ENCODE measurements around the gene PGM5.
"Not testable (repeated sequence)": the region's sequence is repeated elsewhere in the genome, so short reads cannot be mapped to it uniquely, and the experiment has no call there.

Gene PGM5

DNA sequence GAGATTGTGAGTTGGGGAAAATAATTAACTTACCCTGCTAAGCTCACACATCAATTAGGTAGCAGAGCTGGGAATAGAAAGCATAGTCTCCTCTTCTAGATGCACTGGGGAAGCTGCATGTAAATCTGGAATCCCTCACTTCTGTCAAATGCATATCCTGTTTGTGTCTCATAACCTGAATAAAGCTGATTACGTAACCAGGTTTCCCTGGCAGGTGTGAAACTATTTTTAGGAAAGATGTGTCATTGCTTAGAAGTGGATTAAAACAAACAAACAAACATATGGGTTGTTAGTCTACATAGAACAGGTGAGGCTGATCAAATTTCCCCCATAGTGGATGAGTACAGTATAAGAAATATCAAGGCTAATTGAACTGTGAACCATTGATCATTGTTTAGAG lies 27.5 kb downstream of the PGM5 start:
- not testable (repeated sequence) for DNase-seq

DNA sequence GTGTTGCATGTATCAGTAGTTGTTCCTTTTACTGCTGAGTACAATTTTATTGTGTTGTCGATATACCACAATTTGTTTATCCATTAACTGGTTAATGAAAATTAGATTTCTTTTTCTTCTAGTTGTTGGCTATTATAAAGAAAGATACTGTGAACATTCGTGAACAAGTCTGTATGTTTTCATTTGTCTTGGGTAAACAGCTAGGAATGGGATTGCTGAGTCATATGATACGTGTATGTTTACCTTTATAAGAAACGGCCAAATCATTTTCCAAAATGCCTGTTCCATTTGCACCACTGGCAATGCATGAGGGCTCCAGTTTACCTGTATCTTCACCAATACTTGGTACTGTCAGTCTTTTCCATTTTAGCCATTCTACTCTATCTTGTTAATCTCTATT lies 33.1 kb downstream of the PGM5 start:
- not testable (repeated sequence) for DNase-seq

DNA sequence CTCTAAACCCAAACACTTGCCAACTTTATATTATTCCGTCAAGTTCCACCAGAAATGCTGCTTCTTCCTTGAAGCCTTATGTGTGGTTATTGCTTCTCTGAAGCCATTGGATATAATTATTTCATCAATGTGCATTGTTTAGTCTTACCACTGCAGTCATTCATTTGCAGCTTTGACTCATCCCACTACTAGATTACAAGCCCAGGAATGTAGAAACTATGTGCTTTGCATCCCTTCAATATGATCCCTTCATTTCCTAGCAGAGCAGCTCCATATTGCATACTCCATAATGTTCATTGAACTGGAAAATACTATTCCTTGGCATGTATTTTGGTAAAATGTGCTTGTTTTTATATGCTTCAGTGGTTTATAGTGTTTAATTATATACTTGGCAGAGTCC lies 34.3 kb downstream of the PGM5 start:
- DNase-seq = not testable (repeated sequence)

DNA sequence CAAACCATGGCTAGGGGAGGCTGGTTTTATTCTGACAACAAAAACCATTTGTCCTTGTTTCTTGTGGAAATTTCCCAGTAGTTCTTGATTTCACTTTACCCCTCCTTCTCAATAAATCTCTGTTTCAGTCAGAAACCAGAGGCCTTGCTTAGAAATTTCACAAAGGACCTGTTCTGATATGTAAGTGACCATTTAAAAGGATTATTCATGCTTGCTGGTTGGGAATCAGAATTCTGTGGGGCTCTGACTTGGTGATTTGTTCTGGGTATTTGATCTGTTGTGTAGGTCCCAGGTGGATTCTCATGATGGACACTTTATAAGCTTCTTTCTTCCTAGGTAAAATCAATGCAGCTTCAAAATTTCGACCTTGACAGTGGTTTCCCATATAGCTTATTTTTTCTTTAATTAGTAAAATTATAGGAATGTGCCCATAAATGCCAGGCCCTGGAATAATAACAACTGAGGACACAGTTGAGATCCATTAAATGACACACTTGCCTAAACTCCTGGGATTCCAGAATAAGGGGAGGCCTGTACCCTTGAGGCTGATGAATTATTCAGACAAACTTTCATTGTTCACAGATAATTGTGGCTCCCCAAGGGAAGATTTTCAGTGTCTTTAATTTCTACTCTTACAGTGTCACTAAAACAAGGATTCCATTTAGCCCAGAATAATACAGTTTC lies 40.1 kb downstream of the PGM5 start:
- DNase-seq = not testable (repeated sequence)

DNA sequence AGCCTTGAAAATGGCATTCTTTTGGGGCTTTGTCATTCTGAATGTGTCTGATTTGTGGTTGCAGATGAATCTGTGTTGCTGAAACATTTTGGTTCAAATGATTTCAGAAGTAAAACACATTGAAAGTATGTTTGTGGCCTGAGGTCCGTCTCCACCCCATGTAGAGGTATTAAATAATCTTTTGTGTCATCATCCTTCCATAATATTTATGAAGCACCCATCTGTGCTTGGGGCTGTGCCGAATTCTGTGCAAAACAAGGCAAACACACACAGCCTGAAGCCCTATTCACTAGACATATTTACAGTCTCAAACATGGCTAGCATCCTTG lies 40.6 kb downstream of the PGM5 start:
- DNase-seq = not testable (repeated sequence)

DNA sequence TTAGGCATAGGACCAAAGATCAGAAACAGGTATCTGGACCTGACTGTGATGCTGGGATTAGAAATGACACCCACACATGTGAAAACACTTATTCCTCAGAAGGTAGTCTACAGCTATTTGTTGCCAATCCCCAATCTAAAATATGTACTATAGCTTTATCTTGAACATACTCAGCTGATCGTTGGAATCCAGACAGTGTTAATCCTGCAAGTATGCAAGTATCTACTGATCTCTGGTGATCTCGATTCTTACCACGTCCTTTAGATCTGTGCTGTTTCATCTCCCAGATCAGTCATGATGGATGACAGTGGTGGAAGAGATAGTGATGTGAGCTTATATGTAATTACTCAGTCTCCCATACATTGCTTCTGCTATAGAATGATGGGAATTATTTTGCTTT lies 41.4 kb downstream of the PGM5 start:
- not testable (repeated sequence) for DNase-seq

DNA sequence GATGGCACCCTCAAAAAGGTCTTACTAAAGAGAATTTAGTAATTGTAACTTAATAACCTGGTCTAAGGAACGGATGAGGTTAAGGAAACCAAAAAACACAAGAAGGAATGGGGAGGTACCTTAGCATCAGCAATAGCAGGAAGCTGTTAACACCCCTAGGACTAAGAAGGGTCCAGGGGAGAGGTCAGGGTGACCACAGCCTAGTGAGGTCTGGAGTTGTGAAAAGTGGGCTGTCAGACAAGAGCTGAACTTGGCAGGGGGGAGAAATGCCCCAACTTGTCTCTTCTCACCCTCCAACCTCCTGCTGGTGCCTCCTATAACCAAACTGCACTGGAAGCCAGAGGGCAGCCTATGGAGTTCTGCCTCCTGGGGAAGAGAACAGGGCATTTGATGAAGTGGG lies 41.9 kb downstream of the PGM5 start:
- DNase-seq = not testable (repeated sequence)

DNA sequence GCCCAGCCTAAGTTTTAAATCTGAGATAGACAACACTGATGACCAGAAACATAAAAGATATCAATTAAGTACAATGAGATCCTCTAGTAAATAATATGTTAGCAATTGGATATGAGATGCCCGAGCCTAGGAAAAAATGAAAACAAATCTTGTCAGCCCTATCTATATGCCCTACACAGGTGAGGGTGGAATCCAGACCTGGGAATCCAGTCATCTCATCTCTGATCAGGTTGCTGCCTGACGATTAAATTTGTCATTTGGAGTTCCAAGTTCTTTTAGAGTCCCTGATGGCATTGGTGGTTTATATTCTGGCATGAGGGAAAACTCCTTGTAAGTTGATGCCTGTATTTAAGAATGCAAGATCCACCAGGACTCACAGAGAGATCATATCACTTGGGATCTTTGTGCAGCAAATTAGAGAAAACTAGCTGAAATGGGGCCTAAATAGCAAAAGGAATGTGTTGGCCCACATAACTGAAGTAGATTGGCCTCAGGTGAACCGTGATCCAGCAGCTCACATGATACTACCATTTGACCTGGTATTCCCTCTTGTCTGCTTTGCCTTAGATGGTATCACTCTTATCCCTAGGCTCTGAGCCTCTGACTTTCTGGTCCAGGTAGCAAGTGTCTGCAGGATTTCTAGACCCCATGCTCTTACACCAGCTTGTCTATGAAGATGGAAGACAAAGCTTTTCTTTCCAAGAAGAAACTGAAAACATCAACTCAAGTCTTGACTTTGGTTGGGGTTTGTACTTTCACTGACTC lies 48.2 kb downstream of the PGM5 start:
- DNase-seq = not testable (repeated sequence)

DNA sequence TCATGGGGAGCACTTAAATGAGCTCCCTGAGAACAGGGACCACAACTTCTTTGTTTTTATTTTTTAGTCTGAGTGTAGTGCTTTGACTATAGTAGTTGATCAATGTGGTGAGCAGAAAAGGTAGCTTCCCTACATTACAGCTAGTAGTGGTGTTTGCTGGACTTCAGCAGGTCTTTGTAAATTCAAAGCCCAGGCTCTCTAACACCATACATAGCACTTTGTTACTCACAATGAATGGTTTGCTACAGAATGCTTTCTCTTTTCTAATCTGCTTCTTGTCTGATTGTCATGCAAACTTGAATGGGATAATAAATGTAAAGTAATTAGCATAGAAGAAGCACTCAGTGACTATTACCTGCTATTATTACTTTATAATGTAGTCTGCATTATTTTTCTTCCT lies 55.5 kb downstream of the PGM5 start:
- DNase-seq = not testable (repeated sequence)

DNA sequence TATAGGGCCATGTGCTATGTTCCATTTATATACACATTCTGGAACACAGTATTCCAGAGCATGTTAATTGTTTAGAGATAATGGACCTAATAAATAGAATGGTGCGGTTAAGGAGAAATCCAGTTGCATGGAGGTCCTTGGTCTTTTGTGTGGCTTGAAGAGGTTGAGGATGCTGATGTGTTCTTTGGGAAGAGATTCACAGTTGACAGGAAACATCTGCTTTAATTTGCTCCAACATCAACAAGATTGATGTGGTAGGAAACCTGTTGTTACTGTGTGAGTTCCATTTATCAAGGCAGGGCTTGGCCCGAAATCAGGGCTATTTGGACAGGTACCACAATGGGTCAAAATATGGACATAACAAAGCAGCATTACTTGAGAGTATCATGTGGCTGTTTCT lies 56.3 kb downstream of the PGM5 start:
- not testable (repeated sequence) for DNase-seq

DNA sequence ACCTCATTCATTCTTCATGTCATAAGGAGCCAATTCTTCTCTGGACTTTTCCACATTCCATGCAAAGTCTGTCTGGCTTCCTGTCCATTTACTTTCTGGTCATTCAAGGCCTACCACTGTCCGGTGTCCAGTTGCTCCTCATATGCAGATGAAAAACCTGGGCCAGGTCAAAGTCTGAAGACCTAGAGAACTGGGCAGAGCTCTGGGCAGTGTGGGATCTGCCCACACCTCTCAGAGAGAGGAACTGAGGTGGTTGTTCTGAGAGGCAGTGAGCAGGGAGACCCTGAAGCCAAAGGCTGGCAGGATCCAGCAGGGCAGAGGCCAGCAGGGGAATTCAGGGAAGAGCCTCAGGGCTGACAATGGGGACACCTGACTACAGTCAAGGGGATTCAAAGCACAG lies 58.7 kb downstream of the PGM5 start:
- DNase-seq = not testable (repeated sequence)

DNA sequence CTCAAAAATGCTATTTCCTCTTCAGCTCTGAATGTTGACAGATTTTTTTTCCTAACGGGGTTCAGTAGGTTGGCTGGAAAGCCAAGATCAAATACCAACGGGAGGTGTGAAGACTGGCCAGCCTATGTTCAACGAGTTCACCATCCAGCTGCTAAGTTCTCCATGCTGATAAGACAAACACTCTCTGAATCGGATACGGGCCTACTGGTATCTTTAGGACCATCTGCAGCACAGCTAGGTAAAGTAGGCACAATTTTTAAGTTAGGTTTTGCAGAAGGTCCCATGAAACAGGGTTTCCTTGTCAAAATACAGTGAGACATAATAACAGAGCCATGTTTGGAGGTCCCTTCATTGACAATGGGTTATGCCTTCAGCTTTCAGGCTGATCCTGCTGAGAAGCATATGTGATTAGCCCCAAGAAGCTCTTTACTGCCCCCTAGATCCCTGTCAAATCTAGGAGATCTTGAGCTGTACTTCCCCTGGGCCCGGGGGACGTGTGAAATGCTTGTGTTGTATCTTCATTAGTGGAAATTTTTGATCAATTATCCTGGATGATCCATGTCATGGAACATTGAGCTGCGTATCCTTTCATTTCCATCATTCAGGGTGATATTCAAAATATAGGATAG lies 60.6 kb downstream of the PGM5 start:
- DNase-seq = no peak

DNA sequence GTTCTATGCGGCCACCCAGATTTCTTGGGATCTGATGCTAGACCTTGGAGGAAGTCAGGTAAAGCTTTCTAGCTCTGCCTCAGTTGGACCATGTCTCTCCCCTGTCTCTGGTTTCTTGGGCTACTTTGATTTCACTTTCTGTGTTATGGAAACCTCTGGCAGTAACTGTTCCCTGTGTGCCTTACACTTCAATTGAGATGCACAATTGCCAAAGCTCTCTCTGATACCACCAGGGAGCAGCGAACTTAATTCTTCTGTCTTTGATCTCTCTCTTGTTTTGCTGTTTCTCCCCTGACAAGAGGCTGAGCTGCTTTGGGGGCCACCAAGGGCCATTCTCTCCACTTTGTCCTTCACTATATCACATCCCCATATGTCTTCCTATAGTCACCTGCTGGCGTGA lies 61.4 kb downstream of the PGM5 start:
- no peak for DNase-seq

DNA sequence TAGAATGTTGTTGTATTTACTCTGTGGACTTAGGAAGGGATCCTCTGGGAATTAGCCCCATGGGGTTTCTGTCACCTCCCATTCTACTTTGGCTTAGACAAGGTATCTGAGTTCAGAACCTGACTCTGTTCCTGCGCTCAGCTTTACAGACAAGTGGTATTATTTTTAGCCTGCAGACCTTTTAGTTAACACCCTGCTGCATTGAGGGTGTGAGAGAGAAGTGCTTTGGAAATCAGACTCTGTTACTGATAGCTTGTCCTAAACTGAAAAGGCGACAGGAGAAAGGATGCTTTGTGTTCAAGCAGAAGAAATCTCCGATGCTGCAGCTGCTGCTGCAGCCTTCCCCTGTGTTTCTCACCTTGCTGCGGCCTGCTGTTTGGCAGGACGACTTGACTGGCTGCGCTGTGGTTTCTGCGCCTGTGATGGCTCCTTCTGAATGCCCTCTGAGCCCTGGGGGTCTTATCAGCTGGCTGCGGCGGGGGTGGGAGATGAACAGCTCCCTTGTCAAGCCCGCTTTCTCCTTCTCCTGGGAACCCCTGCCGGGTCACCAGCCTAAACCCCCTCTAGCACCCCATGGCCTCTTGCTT lies 61.9 kb downstream of the PGM5 start:
- DNase-seq = no peak

DNA sequence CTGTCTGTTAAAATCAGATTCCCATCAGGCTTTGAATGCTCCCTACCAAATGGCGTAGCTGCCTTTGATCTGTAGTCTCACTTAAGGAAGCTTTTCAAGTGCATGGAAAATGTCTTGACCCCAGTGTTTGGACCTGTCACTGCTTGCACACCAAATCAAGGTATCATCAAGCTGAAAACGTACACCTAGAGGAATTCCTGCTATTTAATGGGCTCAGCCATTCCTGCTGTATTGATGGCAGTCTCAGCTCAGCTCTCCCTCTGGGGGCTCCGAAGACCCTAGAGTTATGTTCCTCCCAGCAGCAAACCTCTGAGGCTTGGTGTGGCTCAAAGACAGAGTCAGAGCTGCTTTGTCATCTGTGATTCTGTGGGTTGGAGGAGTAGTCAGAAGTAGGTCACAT lies 63.5 kb downstream of the PGM5 start:
- DNase-seq = no peak

DNA sequence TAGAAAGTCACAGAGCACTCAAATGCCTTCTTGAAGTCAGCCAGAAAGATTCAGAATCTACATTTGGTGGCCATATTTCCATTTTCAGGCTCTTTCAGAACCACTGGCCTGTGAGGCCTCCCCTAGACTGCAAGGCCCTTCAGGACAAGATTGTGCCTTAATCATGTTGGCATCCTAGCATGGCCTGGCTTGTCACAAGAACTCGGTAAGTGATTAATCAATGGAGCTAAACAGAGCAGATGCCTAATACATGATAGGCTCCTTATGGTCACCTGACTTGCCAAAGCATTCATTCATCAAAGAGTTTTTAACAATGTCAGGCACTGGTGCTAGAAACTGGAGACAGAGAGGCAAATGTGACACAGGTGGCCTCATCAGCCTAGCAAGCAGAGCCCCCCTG lies 70.3 kb downstream of the PGM5 start:
- no peak for DNase-seq

DNA sequence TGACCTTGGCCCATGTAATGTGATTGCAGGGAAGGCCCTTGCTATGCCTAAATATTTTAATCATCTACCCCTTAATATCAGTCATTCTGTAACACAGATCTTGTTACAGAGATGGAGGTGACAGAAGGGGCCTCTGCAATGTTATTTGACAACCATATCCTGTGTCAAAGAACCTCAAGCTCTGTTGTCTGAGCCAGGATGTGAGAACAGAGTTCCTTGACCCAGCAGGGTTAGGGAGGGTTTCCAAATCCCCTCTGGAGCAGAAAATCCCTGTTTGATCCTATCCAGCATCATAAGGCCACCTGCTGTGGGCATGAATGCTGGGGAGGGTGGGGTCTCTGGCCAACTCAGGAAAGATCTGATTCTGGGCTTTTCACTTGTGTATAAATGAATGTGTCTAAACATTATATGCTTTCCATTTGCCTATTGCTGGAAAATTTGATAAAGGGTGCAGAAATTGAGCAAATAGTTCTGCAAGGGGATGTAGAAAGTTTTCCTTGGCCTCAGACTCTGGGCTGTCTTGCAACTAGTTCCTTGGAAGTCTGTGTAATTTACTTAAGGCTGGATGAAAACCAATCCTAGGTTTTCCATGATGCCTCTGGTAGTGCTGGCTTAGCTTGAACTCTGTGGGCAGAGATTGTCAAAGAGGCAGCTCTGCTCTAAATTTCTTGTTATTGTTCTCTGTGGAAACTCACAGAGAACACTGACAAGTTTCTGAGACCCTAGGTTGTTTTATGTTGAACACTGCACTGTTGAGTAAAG lies 71.0 kb downstream of the PGM5 start:
- no peak for DNase-seq

DNA sequence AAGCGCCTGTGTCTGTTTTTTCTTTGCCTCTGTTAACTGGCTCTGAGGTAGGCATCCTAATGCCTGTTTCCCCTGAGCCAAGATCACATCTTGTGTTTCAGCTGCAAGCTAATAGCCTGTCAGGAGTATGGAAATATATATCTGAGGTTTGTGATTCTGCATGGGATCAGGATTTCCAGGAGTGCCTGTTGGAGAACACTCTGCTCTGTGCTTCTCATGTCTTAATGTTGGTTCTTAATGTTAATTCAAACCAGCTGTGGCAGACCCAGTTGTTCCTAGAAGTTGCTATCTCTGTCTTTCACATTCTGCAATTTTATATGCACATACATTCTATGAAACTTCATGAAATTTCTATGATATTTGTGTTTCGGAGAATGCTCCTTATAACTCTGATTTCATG lies 72.1 kb downstream of the PGM5 start:
- no peak for DNase-seq

DNA sequence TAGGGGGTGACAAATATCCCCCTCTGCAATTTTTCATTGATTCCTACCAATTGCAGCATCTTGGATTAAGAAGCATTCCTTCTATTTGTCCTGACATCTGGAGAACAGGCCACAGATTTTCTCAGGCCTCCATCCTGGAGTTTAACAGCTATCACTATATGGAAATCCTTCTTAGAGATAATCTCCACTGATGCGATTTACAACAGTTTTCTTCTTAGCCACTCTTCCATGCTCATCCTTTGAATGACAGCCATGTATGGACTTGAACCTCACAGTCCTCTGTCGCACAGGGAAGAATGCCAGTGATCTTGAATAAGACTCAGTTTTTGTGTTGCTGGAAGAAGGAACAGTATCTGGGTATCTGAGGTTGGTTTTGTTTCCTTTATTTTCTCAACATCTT lies 73.2 kb downstream of the PGM5 start:
- DNase-seq = no peak

DNA sequence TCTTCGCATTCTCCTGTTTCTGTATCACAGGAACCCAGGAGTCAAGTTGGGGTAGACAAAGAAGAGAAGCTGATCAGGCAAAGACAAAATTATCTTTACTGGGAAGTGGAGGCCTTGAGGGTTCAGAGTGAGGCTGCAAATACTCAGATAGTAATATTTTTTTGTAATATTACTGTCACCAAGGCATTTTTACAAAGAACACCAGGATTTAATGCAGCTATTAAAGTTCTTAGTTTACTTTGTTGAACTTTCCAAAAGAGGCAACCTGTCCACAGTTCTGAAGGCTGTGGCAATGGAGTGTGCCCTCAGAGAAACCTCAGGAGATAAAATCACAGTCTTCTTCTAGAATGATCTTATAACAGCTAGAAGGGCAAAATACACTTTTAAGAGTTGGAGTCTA lies 74.9 kb downstream of the PGM5 start:
- DNase-seq = no peak

DNA sequence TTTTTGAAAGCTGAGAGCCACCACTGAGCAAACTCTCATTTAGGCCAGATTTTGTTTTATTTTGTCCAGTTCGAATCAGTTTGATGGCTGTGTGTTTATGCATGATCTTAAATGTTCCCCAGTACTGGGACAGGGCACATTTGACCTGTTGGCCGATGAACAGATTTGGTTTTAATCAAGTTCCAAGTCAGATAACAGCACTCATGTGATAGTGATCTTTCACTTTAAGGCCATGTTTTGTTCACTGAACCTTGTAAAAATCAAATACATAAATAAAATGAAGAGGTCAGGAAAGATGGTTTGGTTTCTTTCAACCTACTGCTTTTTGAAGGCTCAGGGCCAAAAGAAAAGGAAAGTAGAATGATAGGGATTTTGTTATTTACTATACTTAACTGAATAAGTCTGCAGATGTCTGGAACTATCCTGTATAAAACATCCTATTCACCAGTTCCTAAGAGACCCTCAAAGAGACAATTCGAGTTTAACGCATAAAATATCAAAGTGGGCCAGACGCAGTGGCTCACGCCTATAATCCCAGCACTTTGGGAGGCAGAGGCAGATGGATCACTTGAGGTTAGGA lies 77.2 kb downstream of the PGM5 start:
- no peak for DNase-seq

DNA sequence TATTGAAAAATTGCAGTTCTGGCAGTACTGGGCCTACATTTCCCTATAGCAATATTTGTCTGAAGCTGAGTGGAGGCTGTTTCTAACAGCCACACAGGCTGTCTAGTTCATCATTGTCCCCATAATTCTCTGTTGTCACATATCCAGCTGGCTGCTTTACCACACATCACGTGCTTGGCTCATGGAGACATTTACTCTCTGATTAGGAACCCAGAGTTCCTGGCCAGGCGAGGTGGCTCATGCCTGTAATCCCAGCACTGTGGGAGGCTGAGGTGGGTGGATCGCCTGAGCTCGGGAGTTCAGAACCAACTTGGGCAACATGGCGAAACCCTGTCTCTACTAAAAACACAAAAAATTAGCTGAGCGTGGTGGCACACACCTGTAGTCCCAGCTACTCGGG lies 81.4 kb downstream of the PGM5 start:
- DNase-seq = no peak

DNA sequence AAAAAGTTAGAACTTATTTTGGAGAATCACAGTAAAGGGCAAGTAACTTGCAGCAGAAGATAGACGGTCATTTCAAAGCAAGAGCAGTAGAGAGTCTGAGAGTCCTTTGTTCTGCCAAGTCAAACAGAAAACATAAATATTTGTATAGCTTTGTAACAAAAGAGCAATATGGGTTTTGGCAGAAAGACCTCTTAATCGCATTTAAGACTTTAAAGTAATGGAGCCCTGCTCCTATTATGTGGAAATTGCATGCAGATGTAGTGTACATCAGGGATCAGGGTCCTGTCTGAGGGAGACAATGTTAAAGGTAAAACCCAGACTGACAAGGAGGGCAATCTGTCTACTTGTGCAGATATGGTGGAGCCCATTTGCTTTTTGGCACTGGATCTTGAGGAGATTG lies 87.2 kb downstream of the PGM5 start:
- DNase-seq = no peak
